GM23338 (cell line): ENCODE results near the gene LTV1.

Experiments
- CREB1 ChIP-seq: fragments of 250-450 bp; sonication (Bioruptor Pico); IDR thresholded peaks from 2 replicates; pipeline ENCODE4 v1.5.0; 2020; ENCODE audit warnings: low read depth, mild to moderate bottlenecking, moderate library complexity
- CTCF ChIP-seq, 2 experiments: fragments of 200-600 bp in 1 of 2; sonication (generic) in 1 of 2; conservative IDR thresholded peaks; 2 replicates each; pipeline versions ENCODE4 v1.5.1 to v1.6.1; 2016 to 2017; ENCODE audit warnings: antibody characterized with exemption in 2 of 2, low read depth in 2 of 2, mild to moderate bottlenecking in 2 of 2, moderate library complexity in 1 of 2
- EZH2 ChIP-seq: fragments of 200-600 bp; sonication (generic); IDR thresholded peaks from one replicate; pipeline ENCODE4 v1.8.0; 2017; ENCODE audit warnings: antibody characterized with exemption, mild to moderate bottlenecking, low read depth; ENCODE audit not compliant: unreplicated experiment
- EZH2phosphoT487 ChIP-seq: fragments of 200-600 bp; sonication (generic); IDR thresholded peaks from one replicate; pipeline ENCODE4 v1.8.1; 2018; ENCODE audit warnings: antibody characterized with exemption; ENCODE audit not compliant: unreplicated experiment
- POLR2AphosphoS5 ChIP-seq: IDR thresholded peaks from 2 replicates; pipeline ENCODE4 v1.6.1; 2016; ENCODE audit warnings: antibody characterized with exemption, low read depth
- REST ChIP-seq: IDR thresholded peaks from one replicate; pipeline ENCODE4 v1.6.1; 2018; ENCODE audit warnings: antibody characterized with exemption; ENCODE audit not compliant: unreplicated experiment
- ZNF331 ChIP-seq: fragments of 250-450 bp; sonication (Bioruptor Pico); IDR thresholded peaks from 2 replicates; pipeline ENCODE4 v1.5.0; 2020; ENCODE audit warnings: low read depth, mild to moderate bottlenecking, moderate library complexity
- ZNF462 ChIP-seq: fragments of 250-450 bp; sonication (Bioruptor Pico); IDR thresholded peaks from 2 replicates; pipeline ENCODE4 v1.5.0; 2020; ENCODE audit warnings: mild to moderate bottlenecking, moderate library complexity

- TF ChIP-seq CTCF (conservative IDR thresholded peaks at IDR 0.05; ENCODE audit: low read depth in 2 of 2) (no peak), POLR2AphosphoS5 (no peak), ZNF331 (CRISPR knock-in tag) (no peak), EZH2 (no peak), REST (no peak), EZH2phosphoT487 (no peak), CREB1 (CRISPR knock-in tag) (no peak), ZNF462 (CRISPR knock-in tag) (no peak)
These were observed 35.2 kb downstream of the LTV1 start for GRCh38 chr6:143878272-143878760.
